ENCODE data around the gene ZNF614.
A peak's percentile ranks its signal among the peaks of the same experiment; 100 is the strongest.

- peak in 1 of 3 experiments; percentile 24 for TF ChIP-seq CTCF (optimal IDR thresholded peaks at IDR 0.05 in 1 of 3, IDR thresholded peaks at IDR 0.05 in 1 of 3, conservative IDR thresholded peaks at IDR 0.05 in 1 of 3; ENCODE audit: extremely low read depth in 1 of 3, insufficient read depth in 2 of 3, low read length in 3 of 3)
- TF ChIP-seq EZH2 (IDR thresholded peaks at IDR 0.05; ENCODE audit: low read length): no peak
Measured at GRCh38 chr19:52048555-52049501, 20.6 kb upstream of the ZNF614 start, which contains the start of gene ZNF432.

All from keratinocyte (primary cell).